IMR-90 (cell line): ENCODE data around the gene CASP7.

Experiments used
- BHLHE40 ChIP-seq: fragments of 150-350 bp; IDR thresholded peaks from 2 replicates; pipeline ENCODE4 v1.6.1; 2016; ENCODE audit warnings: mild to moderate bottlenecking, low read depth, low read length
- CEBPB ChIP-seq: IDR thresholded peaks from 2 replicates; pipeline ENCODE4 v1.6.1; 2012; ENCODE audit warnings: low read depth, low read length, improper control_type of control experiment
- CHD1 ChIP-seq: IDR thresholded peaks from 2 replicates; pipeline ENCODE4 v1.6.1; 2012; ENCODE audit warnings: low read depth, low read length, improper control_type of control experiment
- CTCF ChIP-seq: conservative IDR thresholded peaks from 2 replicates; pipeline ENCODE4 v1.5.1; 2012; ENCODE audit warnings: mild to moderate bottlenecking, low read depth, low read length, improper control_type of control experiment
- ELK1 ChIP-seq: fragments of 150-350 bp; IDR thresholded peaks from 2 replicates; pipeline ENCODE4 v1.6.1; 2016; ENCODE audit warnings: low read depth, mild to moderate bottlenecking, low read length, moderate library complexity, borderline replicate concordance
- MAZ ChIP-seq: IDR thresholded peaks from 2 replicates; pipeline ENCODE4 v1.6.1; 2012; ENCODE audit warnings: low read depth, mild to moderate bottlenecking, low read length, improper control_type of control experiment, moderate library complexity, borderline replicate concordance
- NFE2L2 ChIP-seq: fragments of 150-350 bp; IDR thresholded peaks from 2 replicates; pipeline ENCODE4 v1.6.1; 2016; ENCODE audit warnings: low read depth, mild to moderate bottlenecking, low read length
- POLR2A ChIP-seq: IDR thresholded peaks from 2 replicates; pipeline ENCODE4 v1.6.1; 2012; ENCODE audit warnings: mild to moderate bottlenecking, low read depth, low read length
- RAD21 ChIP-seq: IDR thresholded peaks from 2 replicates; pipeline ENCODE4 v1.6.1; 2012; ENCODE audit warnings: low read length, improper control_type of control experiment
- RCOR1 ChIP-seq: IDR thresholded peaks from 2 replicates; pipeline ENCODE4 v1.6.1; 2012; ENCODE audit warnings: mild to moderate bottlenecking, low read length, improper control_type of control experiment; ENCODE audit not compliant: insufficient replicate concordance
- RFX5 ChIP-seq: IDR thresholded peaks from 2 replicates; pipeline ENCODE4 v1.8.0; 2012; ENCODE audit warnings: low read depth, mild to moderate bottlenecking, low read length, moderate library complexity
- SMC3 ChIP-seq: fragments of 150-350 bp; IDR thresholded peaks from 2 replicates; pipeline ENCODE4 v1.6.1; 2016; ENCODE audit warnings: low read depth, mild to moderate bottlenecking, antibody characterized with exemption, low read length, moderate library complexity
- USF2 ChIP-seq: fragments of 150-350 bp; IDR thresholded peaks from 2 replicates; pipeline ENCODE4 v1.6.1; 2017; ENCODE audit warnings: mild to moderate bottlenecking, antibody characterized with exemption, low read length, low read depth

- TF ChIP-seq CTCF (no peak), POLR2A (no peak), NFE2L2 (no peak), CEBPB (no peak), ELK1 (no peak), RAD21 (no peak), BHLHE40 (no peak), RFX5 (no peak), RCOR1 (no peak), MAZ (no peak), SMC3 (no peak), USF2 (no peak), CHD1 (no peak)
Observed at GRCh38 chr10:113630929-113631533, 48.7 kb upstream of the CASP7 start.
